Measurements from ENCODE around the gene CCL24. TPM values are rescaled to one million over a fixed set of nuclear protein-coding genes. Genes with fewer than 3 reads are reported as not detected.
"Not testable (repeated sequence)": the region's sequence is repeated elsewhere in the genome, so short reads cannot be mapped to it uniquely, and the experiment has no call there.

CCL24 gene, protein sequence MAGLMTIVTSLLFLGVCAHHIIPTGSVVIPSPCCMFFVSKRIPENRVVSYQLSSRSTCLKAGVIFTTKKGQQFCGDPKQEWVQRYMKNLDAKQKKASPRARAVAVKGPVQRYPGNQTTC
- total RNA-seq: not detected in 2 replicates

DNA sequence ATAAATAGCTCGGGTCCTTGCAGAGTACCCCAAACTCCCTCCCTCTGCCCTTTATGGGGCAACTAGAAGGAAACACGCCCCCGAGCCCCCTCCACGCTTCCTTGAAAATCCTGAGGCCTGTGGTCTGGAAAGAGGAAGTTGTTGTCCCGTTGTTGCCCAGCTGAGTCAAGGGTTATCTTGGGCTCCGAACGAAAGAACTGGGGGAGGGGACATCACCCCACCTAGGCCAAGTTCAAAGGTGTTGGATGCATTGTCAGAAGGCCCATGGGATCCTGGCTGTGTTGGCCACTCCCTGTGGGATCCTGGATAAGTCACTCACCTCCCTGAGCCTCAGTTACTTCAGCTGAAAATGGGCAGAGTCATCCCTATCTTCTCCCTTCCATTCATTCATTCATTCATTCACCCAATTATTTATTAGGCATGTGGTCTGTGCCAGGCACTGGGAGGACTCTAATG, at the start of gene CCL24:
Gene CCL24 (minus strand): TSS at position 26 of the 456 bp plus-strand sequence. CDS start 91 bp downstream, outside the sequence.
- no peak for DNase-seq (ENCODE audit: low read depth)

DNA sequence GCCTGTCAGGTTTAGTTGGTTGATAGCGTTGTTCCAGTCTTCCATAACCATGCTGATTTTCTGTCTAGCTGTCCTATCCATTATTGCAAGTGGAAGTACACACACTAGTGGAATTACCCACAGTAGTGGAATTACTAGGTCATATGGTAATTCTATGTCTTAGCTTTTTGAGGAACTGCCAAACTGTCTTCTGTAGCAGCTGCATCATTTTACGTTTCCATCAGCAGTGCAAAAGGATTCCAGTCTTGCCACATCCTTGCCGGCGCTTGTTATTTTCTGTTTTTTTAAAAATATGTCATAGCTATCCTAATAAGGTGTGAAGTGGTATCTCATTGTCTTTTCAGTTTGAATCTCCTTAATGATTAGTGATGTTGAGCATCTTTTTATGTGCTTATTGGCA, 48.0 kb upstream of the CCL24 start:
- no peak for DNase-seq (ENCODE audit: low read depth)

DNA sequence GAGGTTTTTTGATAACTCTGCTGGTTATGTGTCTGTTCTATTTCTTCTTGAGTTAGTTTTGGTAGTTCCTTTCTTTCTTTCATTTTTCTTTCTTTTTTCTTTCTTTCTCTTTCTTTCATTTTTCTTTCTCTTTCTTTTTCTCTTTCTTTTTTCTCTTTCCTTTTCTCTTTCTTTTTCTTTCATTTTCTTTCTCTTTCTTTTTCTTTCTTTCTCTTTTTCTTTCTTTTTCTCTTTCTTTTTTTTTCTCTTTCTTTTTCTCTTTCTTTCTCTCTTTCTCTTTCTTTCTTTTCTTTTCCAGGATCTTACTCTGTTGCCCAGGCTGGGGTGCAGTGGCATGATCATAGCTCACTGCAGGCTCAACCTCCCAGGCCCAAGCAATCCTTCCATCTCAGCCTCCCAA, 44.8 kb upstream of the CCL24 start:
- no peak for DNase-seq (ENCODE audit: low read depth)

DNA sequence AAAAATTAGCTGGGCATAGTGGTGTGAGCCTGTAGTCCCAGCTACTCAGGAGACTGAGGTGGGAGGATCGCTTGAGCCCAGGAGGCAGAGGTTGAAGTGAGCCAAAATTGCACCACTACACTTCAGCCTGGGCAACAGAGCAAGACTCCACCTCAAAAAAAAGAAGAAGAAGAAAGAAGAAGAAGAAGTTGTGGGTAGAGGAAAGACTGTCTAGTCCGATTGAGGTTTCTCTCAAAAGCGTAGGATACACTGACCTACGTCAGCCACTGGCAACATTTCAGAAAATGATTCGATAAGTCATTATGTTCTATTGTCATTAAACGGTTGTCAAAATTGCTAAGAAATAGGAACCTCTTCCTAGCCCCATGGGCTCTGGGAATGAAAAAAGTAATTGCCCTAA, 42.9 kb upstream of the CCL24 start:
- DNase-seq (ENCODE audit: low read depth): no peak

DNA sequence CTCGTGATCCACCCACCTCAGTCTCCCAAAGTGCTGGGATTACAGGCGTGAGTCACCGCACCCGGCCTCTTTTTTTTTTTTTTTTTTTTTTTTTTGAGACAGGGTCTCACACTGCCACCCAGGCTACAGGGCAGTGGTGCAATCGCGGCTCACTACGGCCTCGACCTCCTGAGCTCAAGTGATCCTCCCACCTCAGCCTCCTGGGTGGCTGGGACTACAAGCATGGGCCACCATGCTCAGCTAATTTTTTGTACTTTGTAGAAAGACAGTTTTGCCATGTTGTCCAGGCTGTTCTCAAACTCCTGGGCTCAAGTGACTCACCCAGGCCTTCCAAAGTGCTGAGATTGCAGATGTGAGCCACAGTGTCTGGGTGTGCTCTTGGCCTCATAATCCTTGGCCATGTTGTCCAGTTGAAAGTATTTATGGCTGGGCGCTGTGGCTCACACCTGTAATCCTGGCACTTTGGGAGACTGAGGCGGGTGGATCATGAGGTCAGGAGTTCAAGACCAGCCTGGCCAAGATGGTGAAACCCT, 41.3 kb upstream of the CCL24 start:
- not testable (repeated sequence) for DNase-seq (ENCODE audit: low read depth)

DNA sequence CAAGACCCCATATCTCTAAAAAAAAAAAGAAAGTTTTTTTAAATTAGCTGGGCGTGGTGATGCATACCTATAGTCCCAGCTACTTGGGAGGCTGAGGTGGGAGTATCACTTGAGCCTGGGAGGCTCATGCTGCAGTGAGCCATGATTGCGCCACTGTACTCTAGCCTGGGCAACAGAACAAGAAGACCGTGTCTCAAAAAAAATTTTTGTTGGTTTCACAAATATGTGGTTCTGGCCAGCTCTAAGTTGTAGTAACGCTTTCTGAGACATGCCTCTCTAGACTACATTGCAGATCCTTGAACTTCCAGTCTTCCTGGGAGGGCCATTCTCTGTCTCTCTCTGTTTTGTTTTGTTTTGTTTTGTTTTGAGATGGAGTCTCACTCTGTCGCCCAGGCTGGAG, 40.6 kb upstream of the CCL24 start:
- no peak for DNase-seq (ENCODE audit: low read depth)

DNA sequence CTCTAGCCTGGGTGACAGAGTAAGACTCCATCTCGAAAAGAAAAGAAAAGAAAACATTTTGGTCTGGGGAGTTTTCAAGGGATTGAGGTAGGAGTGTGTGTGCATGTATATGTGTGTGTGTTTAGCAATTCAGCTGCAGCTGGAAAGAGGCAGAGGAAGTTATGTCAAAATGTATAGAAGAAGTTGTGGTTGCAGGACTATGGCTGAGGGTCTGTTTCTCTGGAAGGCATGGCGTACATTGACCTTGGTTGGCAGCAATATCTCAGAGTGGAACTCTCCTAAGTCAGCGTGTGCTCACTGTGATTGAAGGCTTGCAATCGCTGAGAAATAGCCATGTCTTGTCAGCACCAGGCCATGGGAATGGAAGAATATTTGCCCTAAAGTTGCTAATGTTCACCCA, 36.6 kb upstream of the CCL24 start:
- no peak for DNase-seq (ENCODE audit: low read depth)

DNA sequence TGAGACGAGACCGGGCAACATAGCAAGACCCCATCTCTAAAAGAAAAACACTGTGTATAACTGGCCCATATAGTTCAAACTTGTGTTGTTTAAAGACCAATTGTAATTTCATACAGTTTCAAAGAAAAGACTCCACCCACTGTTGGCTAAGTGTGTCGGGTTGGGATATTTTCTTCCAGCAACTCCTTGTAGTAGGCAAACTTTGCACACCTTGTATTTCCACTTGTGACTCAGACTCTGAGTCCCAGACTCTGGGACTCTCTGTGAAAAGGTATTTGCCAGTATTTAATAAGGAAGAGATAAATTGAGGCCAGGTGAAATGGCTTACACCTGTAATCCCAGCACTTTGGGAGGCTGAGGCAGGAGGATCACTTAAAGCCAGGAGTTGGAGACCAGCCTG, 36.0 kb upstream of the CCL24 start:
- no peak for DNase-seq (ENCODE audit: low read depth)

DNA sequence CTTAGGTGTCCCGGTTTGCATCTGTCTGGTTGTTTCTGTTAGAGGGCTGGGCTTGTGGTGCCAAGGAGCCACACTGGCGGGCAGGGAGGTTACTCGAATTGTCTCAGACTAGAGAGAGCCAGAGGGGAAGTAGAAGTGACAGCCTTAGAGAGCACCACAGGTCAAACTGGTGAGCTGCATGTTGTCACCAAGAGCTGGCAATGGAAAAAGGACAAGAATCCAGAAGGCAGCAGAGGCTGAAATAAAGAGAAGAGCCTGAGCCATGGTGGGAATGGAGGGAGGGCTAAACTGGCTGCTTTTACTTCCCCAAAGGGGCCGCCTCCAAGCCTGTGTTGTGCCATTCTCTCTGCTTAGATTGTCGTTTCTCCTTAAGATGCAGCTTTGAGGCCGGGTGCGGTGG, 34.1 kb upstream of the CCL24 start:
- no peak for DNase-seq (ENCODE audit: low read depth)

DNA sequence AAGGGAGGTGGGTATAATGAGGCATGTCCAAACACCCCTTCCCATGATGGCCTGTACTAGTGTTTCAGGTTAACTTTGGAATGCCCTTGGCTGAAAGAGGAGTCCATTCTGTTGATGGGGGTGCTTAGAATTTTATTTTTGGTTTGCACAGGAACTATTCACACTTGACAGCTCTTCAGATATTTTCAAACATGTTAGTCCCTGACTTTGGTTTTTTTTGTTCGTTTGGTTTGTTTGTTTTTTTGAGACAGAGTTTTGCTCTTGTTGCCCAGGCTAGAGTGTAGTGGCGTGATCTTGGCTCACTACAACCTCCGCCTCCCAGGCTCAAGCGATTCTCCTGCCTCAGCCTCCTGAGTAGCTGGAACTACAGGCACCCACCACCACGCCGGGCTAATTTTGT, 31.5 kb upstream of the CCL24 start:
- DNase-seq (ENCODE audit: low read depth): peak; percentile 15

DNA sequence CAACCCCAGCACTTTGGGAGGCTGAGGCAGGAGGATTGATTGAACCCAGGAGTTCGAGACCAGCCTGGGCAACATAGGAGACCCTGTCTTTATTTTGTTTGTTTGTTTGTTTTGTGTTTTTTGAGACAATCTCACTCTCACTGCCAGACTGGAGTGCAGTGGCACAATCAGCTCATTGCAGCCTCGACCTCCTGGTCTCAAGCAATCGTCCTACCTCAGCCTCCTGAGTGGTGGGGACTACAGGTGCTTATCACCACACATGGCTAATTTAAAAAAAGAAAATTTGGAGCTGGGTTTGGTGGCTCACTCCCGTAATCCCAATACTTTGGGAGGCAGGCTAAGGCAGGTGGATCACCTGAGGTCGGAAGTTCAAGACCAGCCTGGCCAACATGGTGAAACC, 30.6 kb upstream of the CCL24 start:
- no peak for DNase-seq (ENCODE audit: low read depth)

DNA sequence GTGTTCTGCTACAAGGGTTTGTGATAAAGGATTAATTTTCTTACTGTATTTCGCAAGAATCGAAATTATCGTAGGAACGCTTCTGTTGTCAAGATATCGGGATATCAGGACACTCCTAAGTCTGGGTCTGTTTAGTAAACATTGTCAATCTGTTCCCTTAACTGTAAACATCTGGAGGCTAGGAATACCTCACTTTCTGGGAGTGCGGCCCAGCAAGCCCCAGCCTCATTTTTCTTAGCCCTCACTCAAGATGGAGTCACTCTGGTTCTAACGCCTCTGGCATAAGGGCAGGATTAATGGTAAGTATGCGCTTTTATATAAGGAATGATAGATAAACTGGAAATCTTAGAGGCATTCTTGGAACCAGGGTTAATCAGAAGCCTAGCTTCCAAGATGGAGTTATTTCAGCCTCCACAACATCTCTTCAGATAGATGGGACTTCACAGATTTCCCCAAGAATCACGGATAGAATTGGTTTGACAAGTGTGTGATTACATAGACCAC, 30.1 kb upstream of the CCL24 start:
- no peak for DNase-seq (ENCODE audit: low read depth)

DNA sequence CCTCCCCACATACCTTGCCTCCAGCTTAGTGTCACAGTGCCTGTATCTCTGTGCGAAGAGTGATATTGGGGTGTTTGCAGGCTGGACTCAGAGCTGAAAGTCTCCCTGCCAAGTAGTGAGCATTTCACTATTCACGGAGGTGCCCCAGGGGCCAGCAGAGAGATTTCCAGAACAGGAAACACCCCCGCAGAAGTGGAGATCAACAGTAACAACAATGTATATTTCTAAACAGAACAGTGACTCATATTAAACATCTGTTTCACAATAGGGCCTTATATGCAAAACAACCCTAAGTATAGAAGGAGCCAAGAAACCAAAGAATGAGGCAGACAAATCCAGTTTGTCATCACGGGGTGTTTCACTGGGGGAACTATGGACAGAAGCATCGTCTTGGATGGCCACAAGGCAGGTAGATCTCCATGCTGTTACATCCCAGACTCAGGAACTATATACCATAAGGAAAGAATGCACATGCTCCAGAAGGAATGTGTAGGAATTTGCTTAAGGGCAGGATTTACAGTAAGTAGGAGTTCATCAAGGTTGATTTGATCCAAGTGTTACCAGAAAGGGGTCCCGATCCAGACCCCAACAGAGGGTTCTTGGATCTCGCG, 29.3 kb upstream of the CCL24 start:
- peak; percentile 88 for DNase-seq (ENCODE audit: low read depth)

DNA sequence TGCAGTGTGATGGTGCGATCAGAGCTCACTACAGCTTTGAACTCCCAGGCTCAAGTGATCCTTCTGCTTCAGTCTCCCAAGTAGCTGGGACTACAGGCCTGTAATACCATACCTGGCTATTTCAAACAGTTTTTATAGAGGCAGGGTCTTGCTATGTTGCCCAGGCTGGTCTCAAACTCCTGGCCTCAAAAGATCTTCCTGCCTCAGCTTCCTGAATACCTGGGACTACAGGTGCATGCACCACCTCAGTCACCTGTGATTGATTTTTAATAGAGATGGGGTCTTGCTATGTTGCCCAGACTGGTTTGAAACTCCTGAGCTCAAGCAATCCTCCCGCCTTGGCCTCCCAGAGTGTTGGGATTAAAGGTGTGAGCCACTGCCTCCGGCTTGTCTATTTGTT, 26.4 kb upstream of the CCL24 start:
- no peak for DNase-seq (ENCODE audit: low read depth)

DNA sequence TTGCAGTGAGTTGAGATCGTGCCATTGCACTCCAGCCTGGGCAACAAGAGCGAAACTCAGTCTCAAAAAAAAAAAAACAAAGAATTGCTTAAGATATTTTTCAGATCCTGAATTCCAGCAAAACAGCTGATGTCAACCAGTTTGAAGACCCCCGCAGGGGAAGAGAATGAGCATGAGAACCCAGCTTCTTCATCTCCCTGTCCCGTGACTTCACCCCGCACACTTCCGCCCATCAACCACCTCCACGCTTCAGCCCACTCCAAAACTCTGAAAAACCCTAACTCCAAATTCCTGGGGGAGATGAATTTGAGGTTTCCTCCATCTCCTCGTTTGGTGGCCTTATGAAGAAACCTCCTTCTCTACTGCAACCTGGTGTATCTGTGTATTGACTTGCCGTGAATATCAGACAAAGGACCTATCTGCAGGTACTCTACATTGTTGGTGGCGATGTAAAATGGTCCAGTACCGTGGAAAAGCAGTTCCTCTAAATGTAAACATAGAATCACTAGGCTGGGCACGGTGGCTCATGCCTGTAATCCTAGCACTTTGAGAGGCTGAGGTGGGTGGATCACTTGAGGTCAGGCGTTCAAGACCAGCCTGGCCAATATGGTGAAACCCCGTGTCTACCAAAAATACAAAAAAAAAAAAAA, 24.8 kb upstream of the CCL24 start:
- not testable (repeated sequence) for DNase-seq (ENCODE audit: low read depth)

DNA sequence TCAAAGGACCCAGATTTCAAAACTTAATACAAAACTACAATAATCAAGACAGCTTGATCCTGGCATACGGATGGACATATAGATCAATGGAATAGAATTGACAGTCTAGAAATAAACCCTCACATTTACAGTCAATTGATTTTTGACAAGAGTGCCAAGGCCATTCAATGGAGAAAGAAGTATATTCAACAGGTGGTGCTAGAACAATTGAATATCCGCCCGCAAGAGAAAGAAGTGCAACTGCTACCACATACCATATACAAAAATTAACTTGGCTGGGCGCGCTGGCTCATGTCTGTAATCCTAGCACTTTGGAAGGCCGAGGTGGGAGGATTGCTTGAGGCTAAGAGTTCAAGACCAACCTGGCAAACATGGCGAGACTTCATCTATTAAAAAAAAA, 23.2 kb upstream of the CCL24 start:
- no peak for DNase-seq (ENCODE audit: low read depth)

DNA sequence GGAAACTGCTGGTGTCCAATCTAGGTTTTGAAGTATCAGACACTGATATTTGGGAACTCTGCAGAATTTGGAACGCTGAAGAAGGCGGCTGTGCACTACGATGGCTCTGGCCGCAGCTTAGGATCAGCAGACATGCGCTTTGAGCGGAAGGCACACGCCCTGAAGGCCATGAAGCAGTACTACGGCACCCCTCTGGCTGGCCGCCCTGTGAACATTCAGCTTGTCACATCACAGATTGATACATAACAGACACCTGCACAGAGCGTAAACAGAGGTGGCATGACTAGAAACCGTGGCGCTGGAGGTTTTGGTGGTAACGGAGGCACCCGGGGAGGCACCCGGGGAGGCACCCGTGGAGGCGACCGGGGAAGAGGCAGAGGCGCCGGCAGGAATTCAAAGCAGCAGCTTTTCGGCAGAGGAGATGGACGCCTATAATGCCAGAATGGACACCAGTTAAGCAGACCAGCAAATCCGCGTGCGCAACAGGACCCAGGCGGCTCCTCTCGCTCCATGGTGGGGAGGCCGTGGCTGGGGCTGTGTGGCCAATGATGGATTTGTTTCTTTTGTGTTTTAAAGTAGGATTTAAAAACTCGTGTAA, 22.2 kb upstream of the CCL24 start:
- no peak for DNase-seq (ENCODE audit: low read depth)

DNA sequence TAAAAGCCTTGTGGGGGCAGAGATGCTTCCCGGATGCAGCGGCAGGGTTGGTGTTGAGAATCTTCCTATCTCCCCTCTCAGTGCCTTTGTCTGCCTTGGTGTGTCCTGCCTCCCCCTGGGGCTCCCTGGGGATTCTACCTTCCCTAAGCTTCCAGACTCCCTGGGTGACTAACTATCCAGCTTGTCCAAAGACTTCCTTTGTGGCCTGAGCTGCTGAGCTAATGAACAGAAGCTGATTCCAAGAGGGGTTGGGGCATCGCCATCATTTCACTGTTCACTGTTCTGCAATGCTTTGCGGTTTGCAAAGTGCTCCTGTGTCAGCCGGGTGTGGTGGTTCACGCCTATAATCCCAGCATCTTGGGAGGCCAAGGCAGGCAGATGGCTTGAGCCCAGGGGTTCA, 20.1 kb upstream of the CCL24 start:
- not testable (repeated sequence) for DNase-seq (ENCODE audit: low read depth)

DNA sequence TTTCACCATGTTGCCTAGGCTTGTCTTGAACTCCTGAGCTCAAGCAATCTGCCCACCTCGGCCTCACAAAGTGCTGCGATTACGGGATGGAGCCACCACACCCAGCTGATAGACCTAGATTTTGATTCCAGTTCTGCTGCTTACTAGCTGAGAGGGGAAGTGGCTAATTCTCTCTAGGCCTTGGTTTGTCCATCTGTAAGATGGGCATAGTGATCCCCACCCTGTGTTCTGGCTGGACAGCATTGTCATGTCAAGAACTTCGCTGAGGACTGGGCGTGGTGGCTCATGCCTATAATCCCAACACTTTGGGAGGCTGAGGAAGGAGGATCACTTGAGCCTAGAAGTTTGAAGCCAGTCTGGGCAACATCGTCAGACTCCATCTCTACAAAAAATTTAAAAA, 17.4 kb upstream of the CCL24 start:
- DNase-seq (ENCODE audit: low read depth): no peak

DNA sequence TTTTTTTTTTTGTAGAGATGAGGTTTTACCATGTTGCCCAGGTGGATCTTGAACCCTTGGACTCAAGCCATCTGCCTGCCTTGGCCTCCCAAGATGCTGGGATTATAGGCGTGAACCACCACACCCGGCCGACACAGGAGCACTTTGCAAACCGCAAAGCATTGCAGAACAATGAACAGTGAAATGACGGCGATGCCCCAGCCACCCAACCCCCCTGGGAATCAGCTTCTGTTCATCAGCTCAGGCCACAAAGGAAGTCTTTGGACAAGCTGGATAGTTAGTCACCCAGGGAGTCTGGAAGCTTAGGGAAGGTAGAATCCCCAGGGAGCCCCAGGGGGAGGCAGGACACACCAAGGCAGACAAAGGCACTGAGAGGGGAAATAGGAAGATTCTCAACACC, 16.1 kb upstream of the CCL24 start:
- DNase-seq (ENCODE audit: low read depth): peak; percentile 52

DNA sequence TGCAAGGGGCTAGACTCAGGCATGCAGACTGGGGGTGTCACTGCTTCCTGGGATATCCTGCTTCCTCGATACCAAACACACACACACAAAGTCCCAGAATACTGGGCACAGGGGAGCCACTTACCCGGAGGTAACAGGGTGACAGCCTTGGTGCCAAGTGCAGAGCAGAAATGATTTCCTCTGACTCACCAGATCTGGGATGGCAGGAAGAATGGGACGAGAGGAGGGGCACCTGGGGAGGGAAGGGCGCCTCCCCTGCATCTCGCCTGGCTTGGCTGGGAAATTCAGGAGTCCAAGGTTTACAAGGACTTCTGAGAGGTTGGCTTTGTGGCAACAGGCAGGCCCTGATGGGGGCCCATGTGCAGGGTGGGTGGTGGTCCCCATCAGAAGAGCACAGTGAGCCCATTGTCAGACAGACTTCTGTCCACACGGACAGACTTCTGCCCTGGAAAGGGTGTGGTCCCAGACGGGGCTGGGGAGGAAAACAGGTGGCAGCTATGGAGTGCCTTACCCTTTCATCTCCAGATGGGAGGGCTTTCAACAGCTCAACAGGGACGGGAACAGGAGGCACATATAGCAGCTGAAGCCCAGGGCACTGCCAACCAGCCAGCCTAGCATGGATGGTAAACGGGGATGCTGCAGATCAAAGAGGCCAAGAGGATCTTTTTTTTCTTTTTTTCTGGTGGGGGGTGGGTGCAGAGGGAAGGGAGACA, 9.7 kb upstream of the CCL24 start:
- no peak for DNase-seq (ENCODE audit: low read depth)

DNA sequence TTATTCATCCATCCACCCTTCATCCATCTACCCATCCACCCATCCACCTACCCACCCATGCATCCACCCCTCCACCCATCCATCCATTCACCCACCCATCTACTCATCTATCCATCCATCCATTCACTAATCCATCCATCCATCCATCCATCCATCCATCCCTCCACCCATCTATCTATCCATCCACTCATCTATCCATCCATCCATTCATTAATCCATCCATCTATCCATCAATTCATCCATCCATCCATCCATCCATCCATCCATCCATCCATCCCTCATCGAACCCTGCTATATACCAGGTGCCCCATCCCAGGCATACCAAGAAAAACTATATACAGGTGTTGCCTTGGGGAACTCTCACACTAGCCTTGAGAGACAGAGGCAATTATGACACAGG, 7.1 kb upstream of the CCL24 start:
- DNase-seq (ENCODE audit: low read depth): no peak
